Activated CD8-positive, alpha-beta memory T cell treated with anti-CD3 and anti-CD28 coated beads for 4 hours (primary cell): ENCODE results near the gene RAB20.

ENCODE experiments used
- DNase-seq, 2 donors: peaks; one replicate each; pipeline ENCODE4 v3.0.0-alpha.2; 2020; ENCODE audit warnings: low read depth in 2 of 2

The RAB20 gene

DNA sequence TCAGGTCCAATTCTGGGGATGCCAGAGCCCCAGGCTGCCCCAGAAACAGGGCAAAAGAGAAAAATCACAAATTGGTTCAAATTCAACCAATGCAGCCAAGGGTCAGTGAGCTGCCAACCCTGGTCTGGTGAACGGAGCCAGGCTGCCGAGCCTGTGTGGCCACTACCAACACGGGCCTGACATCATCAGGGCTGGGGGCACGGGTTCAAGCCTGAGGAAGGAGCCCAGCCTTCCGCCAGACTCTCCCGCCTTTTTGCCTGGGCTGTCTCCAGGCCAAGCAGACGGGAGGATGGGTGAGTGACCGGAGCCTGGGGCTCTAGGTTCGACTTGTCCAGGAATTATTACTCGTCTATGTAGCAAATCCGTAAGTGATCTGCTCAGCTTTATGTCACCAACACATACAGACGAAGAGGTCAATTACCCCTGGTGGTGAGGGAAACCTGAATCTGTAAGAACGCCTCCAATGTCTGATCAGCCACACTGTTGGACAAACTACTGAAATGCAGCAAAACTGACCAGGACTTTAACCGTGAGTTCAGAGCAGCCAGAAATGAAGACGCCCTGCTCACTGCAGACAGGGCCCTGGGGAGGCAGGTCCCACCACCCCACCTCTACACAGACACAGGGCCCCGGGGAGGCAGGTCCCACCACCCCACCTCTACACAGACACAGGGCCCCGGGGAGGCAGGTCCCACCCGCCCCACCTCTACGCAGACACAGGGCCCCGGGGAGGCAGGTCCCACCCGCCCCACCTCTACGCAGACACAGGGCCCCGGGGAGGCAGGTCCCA lies 31.8 kb downstream of the RAB20 start:
- no peak for DNase-seq

DNA sequence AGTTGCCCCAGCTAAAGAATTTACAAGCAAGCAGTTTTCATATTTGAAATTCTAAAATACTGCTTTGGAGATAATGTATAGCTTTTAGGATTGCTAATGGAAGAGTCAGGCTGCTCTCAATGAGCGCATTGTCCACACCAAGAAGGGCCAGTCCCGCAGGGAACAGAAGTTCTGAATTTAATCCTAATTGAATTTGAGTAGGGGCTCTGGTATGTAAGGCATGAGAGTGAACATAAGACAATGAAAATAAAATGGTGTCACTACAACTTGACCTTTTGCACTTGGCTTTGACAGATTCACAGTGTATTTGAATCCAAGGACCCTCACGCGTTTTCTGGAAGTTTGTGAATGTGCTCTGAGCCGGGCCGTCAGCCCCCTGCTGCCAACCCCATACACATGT lies 32.6 kb downstream of the RAB20 start:
- no peak for DNase-seq

DNA sequence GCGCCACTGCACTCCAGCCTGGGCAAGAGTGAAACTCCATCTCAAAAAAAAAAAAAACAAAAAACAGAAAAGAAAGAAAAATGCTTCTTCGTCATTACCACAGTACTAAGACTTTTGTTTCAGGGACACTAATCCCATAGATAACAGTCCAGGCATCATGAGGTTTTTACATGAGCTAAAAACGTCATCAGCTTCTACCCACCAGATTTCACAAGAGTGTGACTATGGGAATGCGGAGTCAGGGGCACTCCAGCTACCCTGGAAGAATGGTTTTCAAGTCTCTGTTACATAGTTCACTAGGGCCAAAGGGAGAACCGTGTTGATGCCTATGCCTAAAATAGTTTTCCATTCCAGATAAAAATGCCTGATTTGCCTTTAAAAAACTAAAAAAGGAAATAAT lies 33.2 kb downstream of the RAB20 start:
- no peak for DNase-seq

DNA sequence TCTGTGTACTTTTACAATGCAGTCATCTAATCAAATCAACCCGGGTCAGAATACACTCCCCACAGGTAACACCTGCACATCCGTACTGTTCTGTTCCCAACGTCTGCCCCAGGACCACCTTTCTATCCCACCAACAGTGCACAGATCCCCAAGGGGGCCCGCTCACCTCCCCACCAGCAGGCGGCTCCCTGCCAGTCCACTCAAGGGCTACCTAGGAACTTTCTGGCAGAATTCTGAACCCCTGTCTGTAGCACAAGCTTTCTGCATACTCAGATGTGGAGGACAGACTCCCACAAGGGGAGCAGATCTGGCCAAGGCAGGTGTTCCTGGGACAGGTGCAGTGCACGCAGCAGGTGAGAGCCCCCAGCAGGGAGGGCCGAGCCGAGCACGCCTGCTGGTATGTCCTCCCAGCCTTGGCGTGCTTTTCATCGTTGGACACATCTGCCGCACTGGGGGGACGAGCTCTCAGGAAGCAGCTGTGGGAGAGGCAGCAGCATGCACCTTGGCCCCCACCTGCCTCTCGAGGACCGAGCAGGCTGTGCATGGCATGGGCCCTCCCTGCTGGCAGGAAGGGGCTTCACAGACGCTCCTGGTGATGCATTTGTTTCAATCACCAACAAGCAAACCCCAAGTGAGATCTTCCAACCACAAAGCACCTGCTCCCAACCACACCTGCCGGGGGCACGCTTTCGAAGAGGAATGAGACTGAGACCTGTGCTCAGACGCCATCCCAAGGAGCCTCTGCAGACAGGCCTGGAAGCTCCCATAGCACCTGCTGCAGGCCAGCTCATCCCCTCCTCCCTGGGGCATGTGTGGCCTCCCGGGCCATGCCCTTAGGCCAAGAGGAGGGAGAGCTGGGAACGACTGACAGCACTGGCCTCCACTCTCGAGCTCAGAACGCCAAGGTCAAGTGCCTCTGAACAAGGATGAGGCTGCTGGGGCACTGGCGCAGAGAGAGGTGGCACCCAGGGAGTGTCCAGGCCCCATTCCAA lies 35.9 kb downstream of the RAB20 start:
- DNase-seq, result no peak

DNA sequence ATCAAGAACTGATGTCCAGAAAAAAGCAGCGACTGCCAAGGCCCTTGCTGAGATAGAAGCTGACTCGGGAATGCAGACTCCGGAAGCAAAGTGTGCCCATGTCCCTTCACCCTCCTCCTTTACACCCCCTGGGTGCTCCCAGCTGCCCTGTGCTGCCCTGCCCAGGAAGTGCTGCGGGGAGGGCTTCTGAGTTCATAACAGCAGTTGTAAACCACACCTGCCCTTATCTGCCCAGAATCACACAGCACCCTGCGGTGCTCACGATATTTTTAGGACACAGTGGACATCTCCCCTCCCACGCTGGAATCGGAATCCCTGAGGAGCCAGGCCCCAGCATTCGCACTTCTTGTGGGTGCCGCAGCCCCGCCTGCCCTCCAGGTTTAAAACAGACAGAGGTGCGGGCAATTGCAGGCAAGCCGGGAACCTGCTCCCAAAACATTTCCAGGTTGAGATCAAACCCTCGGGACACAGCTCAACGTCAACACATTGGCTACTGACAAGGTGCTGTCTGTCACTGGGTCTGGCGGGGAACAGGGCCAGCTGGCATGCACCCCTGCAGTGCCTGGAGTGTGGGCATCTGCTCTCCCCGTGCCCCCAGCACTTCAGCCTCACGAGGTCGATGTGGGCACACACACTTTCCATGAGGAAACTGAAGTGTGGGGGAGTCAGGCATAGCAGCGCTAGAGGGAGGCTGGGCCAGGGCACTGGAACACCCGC lies 36.8 kb downstream of the RAB20 start:
- DNase-seq, result no peak

DNA sequence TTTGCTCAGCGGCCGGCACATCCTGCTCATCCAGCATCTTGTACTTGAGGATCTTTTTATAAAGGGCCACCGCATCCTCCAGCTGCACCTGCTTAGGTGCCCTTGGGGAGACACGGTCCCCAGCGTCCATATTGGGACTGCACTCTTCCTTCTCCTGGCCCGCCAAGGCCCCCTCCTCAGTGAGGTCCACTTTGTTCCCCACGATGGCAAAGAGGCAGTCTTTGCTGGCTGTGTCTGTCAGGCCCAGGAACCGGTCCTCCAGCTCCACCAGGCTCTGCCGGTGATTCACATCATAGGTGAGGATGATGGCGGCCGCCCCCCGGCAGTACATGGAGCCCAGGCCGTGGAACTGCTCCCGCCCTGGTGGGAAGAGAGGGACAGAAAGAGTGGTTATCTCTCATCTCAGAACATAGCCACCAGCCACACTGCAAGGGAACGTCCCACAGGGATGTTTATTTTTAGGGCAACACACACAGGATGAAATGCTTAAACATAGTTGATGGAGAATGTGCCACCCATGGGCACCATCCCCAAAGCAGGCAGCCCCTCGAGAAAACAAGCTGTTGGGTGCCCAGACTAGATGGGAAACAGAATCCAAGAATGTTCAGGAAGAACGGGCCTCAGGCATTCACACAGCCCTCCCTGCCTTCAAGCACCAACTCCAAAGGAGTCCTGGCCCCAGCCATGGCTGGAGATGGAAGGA lies 37.5 kb downstream of the RAB20 start:
- no peak for DNase-seq

DNA sequence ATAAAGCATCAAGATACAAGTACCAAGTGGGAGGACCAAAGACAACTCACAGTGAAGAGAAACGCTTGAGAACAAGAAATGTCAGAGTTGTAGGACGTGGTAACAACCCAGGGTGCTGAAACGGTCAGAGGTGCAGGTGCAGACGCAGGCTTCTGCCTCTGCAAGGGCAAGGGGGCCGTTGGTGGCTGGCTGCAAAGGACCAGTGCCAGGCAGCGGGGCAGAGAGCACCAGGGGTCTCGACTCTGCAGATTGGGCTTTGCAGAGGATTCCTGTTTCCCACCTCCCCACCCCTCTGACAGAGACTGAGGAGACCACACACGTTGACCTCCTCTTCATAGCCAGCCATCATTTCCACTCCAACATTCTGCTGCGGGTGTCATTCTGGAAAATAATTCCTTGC lies 38.3 kb downstream of the RAB20 start:
- DNase-seq, result no peak

DNA sequence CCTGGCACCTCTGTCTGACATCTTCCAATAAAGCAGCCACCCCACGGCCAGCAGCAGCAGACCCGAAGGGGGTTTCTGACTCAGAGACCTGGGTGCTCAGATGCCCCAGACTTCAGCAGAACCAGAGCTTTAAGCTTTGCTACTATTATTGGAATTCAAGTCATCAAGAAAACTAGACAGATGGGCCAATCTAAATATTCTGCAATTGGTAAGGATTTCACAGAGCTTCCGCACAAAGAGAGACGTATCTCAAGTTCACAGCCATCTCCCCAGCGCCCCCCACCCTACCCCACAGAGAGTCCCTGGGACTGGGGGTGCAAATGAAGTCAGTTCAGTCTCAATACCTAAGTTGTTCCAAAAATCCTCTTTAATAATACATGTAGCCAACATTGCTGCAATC lies 38.8 kb downstream of the RAB20 start:
- no peak for DNase-seq

DNA sequence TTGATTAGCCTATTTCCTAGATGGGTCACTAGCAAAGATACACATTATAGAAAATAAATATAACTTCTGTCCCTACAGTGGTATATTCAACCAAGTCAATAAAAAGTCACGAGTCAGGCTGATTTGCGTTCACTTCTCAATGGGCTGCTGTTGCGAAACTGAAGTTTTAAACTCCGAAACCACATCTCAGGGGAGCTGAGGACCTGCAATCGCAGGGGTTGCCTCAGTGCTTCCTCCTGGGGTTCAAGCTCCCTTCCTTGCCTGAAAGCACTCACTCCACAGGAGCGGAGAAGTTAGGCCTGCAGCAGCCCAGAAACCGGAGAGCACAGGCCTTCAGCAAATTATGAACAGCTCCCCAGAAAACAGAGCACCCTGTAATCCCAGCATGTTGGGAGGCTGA lies 39.6 kb downstream of the RAB20 start:
- DNase-seq, result no peak

DNA sequence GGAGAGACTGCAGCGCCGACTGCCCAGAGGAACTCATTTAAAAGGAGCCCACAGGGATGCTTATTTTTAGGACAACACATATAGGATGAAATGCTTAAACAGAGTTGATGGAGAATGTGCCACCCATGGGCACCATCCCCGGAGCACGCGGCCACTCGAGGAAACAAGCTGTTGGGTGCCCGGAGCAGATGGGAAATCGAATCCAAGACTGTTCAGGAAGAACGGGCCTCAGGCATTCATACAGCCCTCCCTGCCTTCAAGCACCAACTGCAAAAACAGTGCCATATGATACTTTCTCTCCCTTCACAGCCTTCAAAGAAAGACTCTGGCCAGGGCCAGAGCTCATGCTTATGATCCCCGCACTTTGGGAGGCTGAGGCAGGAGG lies 40.2 kb downstream of the RAB20 start:
- DNase-seq, result no peak

DNA sequence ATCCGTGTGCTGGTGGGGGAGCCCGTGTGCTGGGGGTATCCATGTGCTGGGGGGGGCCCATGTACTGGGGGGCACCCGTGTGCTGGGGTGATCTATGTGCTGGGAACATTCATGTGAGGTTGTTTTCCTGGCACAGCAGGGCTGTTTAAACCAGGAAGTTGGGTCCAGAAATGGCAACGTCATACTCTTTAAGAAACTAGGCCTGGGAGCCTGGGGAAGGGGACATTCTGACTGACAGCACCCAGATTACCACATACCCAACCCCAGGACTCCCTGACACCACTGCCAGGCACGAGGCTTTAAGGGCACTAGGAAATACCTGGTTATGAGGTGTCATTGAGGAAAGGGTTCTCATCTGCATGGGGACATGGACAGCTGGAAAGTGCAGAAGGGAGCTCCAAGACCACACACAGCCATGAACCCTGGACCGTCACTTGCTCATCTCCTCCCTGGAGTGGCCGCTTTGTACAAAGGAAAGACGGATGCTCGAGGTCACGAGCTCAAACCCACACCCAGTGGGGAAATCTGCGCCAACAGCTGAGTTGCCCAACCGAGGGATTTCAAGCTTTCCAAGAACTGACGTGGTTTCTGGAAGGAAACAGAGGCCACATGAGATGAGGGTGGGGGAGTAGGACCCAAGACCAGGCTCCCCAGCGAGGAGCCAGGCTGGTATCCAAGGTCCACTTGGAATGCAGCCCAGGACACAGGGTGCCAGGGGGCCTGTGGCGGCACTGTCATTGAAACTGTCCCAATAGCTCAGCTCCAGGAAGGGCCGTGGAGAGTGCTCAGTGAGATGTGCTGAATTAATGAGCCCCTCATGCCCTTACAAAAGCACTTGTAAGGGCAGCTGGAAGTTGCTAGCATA lies 40.9 kb downstream of the RAB20 start:
- DNase-seq, result no peak

DNA sequence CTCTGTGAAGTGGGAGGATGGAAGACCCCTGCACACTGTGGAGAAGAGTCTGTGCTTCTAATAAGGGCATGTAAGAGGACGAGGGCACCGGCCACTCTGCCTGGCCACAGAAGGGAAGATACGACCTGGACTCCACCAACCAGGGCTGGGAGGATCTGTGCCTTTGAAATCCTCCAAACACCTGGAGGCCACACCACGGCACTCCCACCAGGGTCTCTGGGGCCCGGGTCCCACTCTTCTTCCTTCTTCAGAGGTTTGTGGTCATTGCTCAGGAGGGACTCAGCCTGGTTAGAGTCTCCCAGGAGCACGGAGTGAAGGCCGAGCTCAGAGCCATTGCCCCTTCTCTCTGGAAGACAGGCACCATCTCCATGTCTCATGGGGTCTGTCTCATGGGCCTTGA lies 42.0 kb downstream of the RAB20 start:
- DNase-seq, result no peak

DNA sequence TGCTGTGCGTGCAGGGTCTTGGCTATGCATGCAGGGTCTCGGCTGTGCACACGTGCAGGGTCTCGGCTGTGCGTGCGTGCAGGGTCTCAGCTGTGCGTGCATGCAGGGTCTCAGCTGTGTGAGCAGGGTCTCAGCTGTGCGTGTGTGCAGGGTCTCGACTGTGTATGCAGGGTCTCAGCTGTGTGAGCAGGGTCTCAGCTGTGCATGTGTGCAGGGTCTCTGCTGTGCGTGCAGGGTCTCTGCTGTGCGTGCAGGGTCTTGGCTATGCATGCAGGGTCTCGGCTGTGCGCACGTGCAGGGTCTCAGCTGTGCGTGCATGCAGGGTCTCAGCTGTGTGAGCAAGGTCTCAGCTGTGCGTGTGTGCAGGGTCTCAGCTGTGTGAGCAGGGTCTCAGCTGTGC lies 42.5 kb downstream of the RAB20 start:
- DNase-seq, result no peak

DNA sequence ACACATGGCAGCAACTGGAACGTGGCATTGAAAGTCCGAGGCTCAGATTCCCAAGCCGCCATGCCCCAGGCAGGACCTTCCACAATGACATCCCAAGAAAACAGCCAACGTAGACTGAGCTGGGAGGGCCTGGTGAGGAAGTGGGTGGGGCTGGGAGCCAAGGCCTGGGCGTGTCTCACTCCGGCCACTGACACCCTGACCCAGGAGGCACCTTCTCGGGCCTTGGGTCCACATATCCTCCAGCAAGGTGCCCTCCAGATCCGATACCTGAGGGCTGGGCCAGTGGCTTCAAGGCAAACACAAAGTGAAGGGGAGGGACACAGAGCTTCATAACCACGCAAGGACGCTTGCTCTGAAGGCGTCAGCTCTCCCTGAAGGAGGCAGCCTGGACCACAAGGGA lies 43.0 kb downstream of the RAB20 start:
- no peak for DNase-seq

DNA sequence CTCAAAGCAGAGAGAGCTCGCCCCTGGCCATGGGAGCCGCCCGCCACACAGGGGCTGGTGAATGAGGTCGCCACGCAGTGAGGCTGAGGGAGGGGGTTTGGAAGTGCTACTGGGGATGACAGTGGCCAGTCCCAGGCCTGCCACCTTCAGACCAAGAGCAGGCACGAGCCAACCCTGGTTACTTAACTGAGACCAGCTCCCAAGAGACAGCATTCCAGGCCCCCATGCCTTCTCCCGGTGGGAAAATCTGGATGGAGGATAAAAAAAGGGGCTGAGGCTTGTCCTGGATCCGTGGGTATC lies 43.3 kb downstream of the RAB20 start:
- DNase-seq, result no peak

DNA sequence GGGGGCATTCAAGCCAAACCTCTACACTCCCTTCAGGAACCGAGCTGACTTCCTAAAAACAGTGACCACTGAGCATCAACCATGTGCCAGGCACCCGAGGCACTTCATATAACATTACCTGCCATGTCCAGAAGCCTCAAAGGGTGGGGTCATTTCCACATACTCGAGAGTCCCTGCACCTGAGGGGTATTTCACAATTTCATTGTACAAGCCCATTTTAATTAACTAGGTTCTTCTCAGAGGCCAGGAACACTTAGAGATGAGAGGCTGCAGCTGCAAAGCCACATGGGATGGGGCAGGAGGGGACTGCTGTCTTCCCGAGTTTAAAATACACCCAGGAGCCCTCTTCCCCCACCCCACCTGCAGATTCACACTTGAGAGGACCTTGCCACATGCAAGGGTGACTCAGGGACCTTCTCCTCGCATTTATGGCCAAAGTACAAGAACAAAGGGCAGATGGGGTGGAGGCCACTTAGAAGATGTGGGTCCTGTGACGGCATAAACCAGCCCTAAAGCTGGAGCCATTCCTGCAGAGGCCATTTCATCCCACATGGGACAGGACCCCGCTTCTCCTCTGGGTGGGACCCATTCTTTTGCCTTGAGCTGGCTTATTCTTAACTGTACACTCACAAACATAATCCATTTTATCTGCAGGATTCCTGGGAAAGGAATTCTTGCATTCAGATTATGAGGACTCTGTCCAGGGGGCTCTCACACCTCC lies 43.9 kb downstream of the RAB20 start:
- no peak for DNase-seq

DNA sequence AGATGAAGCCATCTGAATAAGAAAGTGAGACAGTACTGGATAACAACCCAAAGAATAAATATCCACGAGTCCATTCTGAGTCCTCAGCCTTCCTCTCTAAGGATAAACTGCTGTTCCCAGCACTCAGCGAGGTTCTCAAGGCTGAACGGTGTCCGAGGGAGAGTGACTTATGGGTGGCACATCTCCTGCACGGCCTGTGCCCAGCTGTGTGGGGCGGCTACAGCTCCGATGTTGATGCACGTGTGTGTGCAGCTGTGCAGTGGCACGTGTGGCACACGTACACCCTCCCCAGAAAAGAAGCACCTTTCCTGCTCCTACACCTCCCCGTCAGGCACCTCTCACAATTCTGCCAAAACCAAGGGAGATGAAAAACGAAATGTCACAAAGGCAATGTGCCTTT lies 45.0 kb downstream of the RAB20 start:
- no peak for DNase-seq

DNA sequence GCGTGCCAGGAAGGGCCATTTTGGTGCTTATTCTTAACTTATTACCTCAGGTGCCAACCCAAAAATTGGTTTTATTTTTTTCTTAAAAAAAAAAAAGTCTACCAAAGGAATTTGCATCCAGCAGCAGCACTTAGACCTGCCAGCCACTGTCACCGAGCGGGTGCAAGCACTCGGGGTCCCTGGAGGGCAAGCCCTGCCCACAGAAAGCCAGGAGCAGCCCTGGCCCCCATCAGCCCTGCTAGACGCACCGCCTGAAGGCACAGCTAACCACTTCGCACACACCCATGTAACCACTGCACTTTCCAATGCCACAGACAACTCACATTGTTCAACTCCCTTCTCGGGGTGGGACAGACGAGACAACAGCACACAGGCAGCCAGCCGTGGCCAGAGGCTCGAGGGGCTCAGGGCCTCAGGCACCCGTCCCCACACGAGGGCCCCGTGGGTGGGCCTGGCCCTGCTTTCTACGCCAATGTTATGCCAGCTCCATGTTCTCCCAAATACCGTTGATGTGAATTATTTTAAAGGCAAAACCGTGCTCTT lies 49.3 kb downstream of the RAB20 start:
- DNase-seq, result no peak

DNA sequence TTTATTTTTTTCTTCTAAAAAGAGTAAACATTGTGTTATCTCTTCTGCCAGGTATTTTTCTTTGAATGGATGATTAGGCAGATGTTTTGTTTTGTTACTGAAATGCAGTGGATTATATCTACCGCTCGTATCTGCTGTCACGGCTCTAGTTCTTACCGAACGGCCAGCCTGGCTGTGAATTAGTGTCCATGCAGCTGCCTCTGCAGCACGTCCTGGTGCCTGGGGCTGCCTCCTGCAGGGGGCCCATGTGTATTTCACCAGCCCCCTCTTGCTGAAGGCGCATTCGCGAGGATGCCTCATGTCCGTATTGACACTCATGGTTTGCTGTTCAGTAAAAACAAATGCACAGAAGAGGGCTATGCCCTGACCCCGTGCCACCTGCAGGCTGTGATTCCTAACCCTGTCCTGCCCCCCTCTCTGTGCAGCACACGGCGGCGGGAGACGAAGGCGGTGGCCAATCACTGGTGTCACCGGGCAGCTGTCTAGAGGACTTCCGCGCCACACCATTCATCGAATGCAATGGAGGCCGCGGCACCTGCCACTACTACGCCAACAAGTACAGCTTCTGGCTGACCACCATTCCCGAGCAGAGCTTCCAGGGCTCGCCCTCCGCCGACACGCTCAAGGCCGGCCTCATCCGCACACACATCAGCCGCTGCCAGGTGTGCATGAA lies 49.9 kb downstream of the RAB20 start:
- DNase-seq, result no peak
